ENCODE data around the gene IGFBP4. TPM values are rescaled to one million over a fixed set of nuclear protein-coding genes. Genes with fewer than 3 reads are reported as not detected.

Gene IGFBP4
- total RNA-seq, 2 experiments from 2014 or later, result 10.7 to 11.6 TPM

DNA sequence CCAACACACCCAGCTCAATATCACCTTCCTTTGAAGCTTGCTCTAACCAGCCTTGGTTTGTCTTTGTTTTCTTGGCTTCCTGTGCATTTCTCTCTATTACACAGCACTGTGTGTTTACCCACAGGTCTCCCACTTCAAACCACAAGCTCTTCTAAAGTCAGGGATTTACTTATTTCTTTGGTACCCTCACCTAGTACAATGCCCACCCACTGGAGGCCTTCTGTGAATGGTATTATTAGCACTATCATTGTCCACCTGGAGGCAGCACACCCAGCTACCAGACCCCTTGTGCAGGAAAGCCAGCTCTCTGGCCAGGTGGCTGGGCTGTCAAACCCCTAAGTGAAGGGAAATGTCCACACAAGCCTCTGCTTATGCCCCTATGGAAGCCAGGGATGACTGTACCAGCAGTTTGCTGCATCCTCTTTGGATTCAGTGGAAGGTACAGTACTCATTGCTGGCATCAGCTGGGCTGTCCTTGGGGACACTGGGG lies 16.2 kb upstream of the IGFBP4 start:
- POLR2A ChIA-PET, result interaction anchor here (0.7 to 2.0 kb wide), 5 partner anchors 9 to 133 kb away, joined by 3 to 15 read pairs (median 4); partner anchors contain the start of genes IGFBP4 and TOP2A
- no peak overlapping the region for H3K27ac Mint-ChIP-seq
- no peak for TF ChIP-seq CTCF (IDR thresholded peaks at IDR 0.05)
- CTCF ChIA-PET, result interaction anchor here (1.1 to 3.5 kb wide), 13 partner anchors 8 to 133 kb away, joined by 3 to 24 read pairs (median 4); partner anchors contain the start of genes IGFBP4 and TOP2A
- peak; percentile 42 for DNase-seq
- H3K9me3 Mint-ChIP-seq, result no peaks in the 10 kb centered on the region
- peak; percentile 84 for ATAC-seq
- peaks cover 26% of the 10 kb centered on the region for H3K4me1 Mint-ChIP-seq (ENCODE audit: low read depth)
- H3K4me3 Mint-ChIP-seq, result no peak overlapping the region
- H3K36me3 Mint-ChIP-seq (ENCODE audit: low read depth), result no peaks in the 10 kb centered on the region
- H3K27me3 Mint-ChIP-seq, result no peaks in the 10 kb centered on the region
- intact Hi-C loops (cut with micrococcal nuclease), result no loop called here

- intact Hi-C loops (cut with micrococcal nuclease), result no loop called here
- ATAC-seq (no peak), DNase-seq (no peak)
- no peaks in the 10 kb centered on the region for H3K27me3 Mint-ChIP-seq
- H3K36me3 Mint-ChIP-seq (ENCODE audit: low read depth), result no peaks in the 10 kb centered on the region
- CTCF ChIA-PET, result interaction anchor here (1.0 to 5.3 kb wide), 2 partner anchors 15 to 102 kb away, joined by 3 to 28 read pairs; no protein-coding TSS in a partner anchor
- no peak overlapping the region for H3K27ac Mint-ChIP-seq
- H3K4me1 Mint-ChIP-seq (ENCODE audit: low read depth), result peaks cover 35% of the 10 kb centered on the region
- H3K4me3 Mint-ChIP-seq, result no peak overlapping the region
- TF ChIP-seq CTCF (IDR thresholded peaks at IDR 0.05), result no peak
- no peaks in the 10 kb centered on the region for H3K9me3 Mint-ChIP-seq
- POLR2A ChIA-PET, result interaction anchor here (1.0 to 1.1 kb wide), 2 partner anchors 10 kb away, joined by 3 read pairs; no protein-coding TSS in a partner anchor
Measured at GRCh38 chr17:40430272-40431230, 12.7 kb upstream of the IGFBP4 start.

- H3K27me3 Mint-ChIP-seq, result no peaks in the 10 kb centered on the region
- ChIA-PET CTCF (interaction anchor here (1.0 to 5.3 kb wide), 4 partner anchors 15 to 129 kb away, joined by 3 to 28 read pairs (median 6); no protein-coding TSS in a partner anchor), POLR2A (interaction anchor here (1.1 to 1.2 kb wide), 2 partner anchors 11 to 14 kb away, joined by 3 read pairs; partner anchors contain the start of gene TOP2A)
- H3K9me3 Mint-ChIP-seq, result no peaks in the 10 kb centered on the region
- peaks cover 28% of the 10 kb centered on the region for H3K4me1 Mint-ChIP-seq (ENCODE audit: low read depth)
- H3K36me3 Mint-ChIP-seq (ENCODE audit: low read depth), result no peaks in the 10 kb centered on the region
- ATAC-seq (no peak), DNase-seq (no peak)
- TF ChIP-seq CTCF (IDR thresholded peaks at IDR 0.05), result no peak
- intact Hi-C loops (cut with micrococcal nuclease), result no loop called here
- no peak overlapping the region for H3K27ac Mint-ChIP-seq
- H3K4me3 Mint-ChIP-seq, result no peak overlapping the region
Measured at GRCh38 chr17:40431231-40431602, 12.0 kb upstream of the IGFBP4 start.

GRCh38 chr17:40432864-40433528 lies 10.3 kb upstream of the IGFBP4 start:
- ChIA-PET CTCF (interaction anchor here (0.6 to 5.3 kb wide), 12 partner anchors 9 to 127 kb away, joined by 3 to 28 read pairs (median 4); no protein-coding TSS in a partner anchor), POLR2A (no interaction called here)
- Mint-ChIP-seq H3K27ac (no peak overlapping the region), H3K27me3 (no peaks in the 10 kb centered on the region), H3K36me3 (ENCODE audit: low read depth) (no peaks in the 10 kb centered on the region), H3K9me3 (no peaks in the 10 kb centered on the region), H3K4me3 (no peak overlapping the region), H3K4me1 (ENCODE audit: low read depth) (peaks cover 15% of the 10 kb centered on the region)
- no peak for ATAC-seq
- DNase-seq, result no peak
- no peak for TF ChIP-seq CTCF (IDR thresholded peaks at IDR 0.05)
- intact Hi-C loops (cut with micrococcal nuclease), result no loop called here

Measured in activated CD8-positive, alpha-beta T cell treated with anti-CD3 and anti-CD28 coated beads for 36 hours (primary cell).